Skin of body (tissue), 3 donors: Measurements from ENCODE around the gene FARP2. TPM values are rescaled to one million over a fixed set of nuclear protein-coding genes. Genes with fewer than 3 reads are reported as not detected.

Source experiments
- DNase-seq: peaks from one replicate; lab custom pipeline; 2025; lab: John Stamatoyannopoulos, UW
- small RNA-seq: library from RNA; depleted of rRNA; stranded (forward); fragments of <200 nt; gene quantifications from one replicate; pipeline ENCODE3, GENCODE V24; 2014; ENCODE audit warnings: low replicate concordance
- total RNA-seq: library from RNA; depleted of rRNA; stranded (reverse); fragments of >200 nt; gene quantifications from one replicate; pipeline ENCODE4 v1.2.3, GENCODE V29; 2014

The FARP2 gene
- total RNA-seq, 1 donor from 2014 or later = 52.6 TPM

DNA sequence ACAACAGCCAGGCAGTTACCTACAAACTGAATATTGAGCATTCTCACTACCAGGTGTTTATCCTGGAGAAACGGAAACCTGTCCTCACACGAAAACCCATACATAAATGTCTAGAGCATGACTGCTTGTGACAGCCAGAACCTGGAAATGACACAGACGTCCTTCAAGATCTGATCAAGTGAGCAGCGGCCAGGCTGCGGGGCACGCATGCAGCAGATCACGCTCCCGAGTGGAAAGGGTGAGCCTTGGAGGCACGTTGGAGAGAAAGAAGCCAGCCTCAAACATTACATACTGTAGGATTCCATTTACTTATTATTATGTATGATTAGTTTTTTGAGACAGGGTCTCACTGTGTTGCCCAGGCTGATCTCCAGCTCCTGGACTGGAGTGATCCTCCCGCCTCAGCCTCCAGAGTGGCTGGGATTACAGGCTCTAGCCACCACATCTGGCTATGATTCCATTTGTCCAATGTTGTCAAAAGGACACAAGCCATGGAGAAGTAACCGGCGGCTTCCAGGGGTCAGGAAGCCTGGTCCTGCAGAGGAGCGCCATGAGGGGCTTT lies 175.2 kb downstream of the FARP2 start:
- DNase-seq = no peak

DNA sequence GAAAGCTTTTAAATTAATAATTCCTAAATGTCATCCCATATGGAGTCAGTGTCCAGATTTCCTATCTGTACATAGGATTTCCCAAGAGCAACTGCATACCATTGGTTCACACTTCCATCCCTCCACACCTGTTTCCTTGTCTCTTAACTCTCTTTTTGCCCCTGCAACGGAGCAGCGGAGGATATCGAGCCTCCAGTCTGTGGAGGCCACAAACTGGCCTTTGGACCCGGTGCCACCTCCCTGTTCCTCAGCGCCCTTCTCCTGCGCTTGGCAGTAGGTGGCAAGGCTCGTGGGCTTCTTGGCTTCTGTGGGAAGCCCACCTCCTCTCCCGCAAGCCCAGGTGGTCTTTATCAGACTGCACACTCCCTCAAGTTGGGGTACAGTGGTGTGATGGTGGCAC lies 176.1 kb downstream of the FARP2 start:
- DNase-seq = no peak

DNA sequence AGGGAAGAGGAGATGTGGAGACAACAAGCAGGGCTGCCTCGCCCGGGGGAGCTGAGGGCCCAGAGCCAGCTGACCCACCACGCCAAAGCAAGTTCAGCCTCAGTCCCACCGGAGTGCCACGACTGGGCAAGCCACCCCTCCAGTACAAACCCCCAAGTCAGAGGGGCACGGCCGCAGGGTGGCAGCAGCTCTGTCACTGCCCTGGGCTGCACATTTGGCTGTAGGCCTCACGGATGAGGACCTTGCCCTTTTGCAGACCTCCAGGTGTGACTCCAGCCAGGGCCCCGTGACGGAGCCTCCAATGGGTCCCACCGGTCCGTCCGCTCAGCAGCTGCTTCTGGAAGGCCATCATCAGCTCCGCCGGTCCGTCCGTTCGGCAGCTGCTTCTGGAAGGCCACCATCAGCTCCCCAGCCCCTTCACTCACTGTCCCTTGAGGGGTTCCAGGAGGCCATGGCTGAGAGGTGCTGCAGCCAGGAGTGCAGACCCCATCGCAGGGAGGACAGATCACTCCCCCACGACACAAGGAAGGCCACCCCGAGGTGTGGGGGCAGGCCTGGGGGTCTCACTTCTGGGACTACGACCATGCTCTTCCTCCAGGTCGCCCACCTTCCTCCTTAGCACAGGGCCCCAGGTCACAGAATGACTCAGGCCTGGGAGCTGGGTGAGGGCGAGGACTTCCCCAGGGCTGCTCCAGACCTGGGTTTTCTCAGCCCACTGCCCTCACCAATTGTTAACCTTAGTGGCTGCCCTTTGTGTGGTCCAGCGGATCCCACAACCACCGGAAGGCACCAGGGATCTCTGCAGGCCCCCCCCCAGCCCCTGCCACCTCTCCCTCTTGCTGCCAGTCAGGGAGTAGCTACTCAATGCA lies 176.9 kb downstream of the FARP2 start:
- DNase-seq = no peak

DNA sequence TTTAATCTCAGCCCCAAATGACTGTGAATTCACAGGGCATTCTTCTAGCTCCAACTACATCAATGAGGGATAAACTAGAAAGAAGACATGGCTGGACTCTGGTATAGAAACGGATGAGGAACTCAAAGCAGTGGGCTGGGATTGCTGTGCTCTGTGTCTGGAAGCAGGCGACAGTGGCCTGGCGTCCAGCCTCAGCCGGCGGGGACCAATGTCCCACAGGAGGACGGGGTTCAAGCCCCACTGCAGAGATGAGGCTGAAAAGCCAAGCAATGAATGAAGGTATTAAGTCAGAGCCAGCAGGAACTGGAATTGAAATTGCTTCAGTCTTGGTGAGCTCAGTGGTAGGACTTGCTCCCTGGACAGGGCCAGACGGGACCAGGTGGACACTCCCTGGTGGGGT lies 178.2 kb downstream of the FARP2 start:
- DNase-seq = no peak

DNA sequence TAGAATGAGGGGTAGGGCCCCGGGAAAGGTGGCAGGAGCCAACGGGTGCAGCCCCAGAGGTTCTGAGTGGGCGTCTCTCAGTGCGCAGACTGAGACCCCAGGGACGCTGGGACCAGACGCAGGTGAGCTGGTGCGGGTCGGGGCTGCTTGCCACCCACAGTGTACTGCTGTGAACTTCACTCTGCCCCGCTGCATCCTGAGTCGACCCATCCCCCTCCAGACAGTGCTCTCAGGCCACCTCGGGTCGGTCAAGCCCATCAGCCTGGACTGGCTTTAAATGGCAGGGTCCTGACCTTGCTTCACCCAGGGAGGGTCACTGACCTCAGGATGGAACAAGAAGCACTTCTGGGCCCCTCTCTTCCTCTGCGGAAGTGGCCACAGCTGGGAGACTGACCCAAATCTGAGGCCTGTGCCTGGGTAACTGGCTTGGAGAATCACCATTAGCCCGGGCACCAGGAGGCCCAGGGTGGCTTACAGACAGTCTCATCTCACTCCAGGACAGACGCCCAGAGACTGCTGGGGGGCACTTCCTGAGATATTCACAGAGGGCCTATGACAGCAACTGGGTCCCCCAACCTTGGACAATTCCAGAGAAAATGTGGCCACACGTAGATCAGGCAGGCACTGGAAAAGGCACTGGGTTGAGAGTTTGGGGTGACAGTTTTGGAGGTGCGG lies 178.8 kb downstream of the FARP2 start:
- DNase-seq = no peak

DNA sequence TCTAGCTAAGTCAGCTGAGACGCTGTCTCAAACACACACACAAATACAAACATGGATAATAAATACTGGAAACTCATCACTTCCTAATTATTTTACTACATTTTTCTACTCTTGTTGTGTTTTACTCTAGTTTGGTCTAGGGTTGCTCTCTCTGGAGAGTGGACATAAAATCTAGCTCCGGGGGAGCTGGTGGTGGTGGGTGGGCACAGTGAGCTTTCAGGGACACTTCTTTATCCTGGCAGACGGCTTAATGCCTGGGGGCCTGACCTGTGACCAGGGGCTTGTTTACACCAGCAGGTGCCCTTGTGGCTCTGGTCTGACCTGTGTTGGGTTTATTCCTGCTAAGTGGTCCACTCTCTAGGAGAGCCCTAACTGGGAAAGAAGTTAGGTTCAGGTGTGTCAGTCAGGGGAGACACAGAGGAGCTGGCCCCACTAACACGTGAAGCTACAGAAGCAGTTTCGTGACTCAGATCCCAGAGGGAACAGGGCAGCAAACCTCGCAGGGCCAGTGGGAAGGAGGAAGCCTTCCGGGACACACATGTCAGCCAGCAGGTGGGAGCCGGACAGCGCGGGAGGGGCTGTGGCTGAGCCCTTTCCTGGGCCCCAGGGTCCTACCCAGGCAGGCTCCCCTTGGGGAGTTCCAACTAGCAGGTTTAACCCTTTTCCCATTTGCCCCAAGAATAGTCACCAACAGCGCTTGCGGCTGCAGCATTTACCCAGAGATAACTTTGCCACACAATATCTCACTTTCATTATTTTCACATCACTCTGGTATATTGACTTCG lies 180.0 kb downstream of the FARP2 start:
- DNase-seq = no peak

DNA sequence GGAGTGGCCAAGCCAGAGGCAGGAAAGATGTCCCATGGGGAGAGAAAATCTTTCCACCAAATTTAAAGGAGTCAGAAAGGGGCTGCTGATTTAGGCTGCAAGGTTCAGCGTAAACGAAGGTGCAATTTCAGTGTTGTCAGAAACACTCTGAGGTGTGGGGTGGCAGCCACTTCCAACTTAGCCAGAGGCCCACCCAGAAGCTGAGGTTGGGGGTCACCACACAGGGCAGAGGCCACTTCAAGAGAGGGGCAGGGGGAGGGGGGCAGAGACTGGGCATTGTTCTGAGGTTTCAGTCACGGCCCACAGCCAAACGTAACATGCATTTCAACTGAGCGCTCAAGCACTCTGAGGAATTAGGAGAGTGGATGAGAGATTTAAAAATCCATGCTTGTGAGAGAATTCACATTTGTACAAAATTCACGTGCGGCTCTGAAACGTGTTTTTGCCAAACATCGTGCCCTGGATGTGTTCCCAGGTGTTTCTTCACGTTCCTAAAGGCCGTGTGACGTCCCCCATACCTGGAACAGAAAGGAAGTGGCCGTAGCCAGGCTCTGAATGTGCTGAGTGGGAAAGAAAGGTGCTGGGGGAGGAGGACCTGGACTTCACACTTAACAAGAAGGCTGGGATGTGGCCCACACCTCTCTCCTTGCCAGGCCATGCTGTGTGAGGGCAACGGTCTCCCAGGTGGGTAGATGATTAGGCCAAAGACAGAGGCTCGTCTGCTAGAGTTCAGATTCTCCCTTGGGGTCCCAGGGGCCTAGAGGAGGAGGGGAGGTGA lies 182.9 kb downstream of the FARP2 start:
- no peak for DNase-seq

DNA sequence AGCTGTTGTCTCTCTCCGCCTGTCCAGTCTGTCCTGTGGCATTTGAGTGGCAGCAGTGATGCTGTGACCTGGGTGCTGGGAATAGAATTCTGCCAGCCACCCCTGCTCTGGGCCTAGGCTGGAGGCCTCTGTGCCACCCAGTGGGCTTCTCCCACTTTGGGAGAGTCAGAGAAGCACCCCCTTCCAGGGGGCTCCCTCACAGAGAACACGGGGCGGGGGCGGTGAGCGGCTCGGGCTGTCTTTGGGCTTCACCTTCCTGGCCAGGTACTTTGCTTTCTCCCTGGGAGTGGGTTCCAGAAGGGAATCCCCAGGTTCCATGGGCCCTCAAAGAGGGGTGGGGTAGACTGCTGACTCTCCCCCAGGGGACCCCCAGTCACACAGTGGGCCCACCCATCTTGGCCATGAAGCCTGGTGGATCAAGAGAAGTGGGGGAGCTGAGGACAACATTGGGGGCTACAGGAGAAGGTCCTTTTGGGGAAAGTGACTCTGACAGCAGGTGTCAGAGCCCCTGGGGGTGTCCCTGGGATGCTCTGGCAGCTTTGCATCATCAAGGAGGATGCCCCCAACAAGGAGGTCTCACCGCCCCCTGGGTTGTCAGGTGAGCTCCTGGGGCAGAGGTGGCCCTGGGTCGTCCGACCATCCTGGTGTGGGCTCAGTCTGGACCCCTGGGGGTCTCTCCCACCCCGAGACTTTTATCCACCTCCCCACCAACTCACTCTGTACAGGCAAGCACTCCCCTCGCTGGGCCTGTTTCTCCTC lies 183.7 kb downstream of the FARP2 start:
- DNase-seq = no peak

DNA sequence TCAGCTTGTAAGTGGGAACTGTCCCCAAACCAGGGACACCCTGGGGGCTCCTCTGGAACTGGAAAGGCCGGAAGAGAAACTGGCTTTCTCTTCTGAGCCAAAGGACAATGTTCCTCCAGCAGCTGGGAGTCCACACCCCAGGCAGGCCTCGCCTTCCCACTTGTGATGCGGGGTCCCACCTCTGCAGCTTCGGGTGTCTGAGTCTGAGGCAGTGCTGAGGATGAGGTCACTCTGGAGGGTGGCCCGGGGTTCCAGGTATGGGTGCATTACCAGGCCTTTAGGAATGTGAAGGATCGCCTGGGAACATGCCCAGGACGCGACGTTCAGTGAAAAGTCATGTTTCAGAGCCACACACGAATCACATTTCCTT lies 184.3 kb downstream of the FARP2 start:
- no peak for DNase-seq

DNA sequence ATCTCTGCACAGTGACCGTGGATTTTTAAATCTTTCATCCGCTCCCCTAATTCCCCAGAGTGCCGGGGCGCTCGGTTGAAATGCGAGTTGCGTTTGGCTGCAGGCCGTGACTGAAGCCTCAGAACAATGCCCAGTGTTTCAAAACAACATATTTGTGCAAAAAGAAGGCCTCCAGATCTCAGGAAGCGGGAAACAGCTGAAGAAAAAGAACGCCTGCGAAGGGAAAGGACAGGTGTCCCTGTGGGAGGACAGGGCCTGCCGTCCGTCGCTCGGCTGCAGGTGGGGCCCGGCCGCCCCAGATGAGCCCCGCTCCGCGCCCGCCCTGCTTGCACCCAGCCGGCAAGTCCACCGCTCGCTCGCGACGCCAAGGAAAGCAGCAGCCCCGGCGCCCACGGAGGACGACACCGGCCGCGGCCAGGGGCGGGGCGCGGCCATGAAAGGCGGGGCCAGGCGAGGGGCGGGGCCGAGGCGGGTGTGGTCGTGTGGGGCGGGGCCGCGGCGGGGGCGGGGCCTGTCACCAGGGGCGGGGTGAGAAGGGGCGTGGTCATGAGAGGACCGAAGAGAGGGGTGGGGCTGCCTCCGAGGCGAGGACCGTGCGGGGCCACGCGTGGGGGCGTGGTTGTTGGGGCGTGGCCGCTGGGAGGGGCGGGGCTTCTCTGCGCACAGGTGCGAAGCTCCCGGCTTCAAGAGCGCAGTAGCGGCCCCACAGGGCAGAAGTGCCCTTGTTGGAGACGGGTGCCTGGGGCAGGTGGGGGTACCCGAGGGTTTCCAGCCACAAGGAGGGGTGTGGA lies 184.9 kb downstream of the FARP2 start:
- no peak for DNase-seq

DNA sequence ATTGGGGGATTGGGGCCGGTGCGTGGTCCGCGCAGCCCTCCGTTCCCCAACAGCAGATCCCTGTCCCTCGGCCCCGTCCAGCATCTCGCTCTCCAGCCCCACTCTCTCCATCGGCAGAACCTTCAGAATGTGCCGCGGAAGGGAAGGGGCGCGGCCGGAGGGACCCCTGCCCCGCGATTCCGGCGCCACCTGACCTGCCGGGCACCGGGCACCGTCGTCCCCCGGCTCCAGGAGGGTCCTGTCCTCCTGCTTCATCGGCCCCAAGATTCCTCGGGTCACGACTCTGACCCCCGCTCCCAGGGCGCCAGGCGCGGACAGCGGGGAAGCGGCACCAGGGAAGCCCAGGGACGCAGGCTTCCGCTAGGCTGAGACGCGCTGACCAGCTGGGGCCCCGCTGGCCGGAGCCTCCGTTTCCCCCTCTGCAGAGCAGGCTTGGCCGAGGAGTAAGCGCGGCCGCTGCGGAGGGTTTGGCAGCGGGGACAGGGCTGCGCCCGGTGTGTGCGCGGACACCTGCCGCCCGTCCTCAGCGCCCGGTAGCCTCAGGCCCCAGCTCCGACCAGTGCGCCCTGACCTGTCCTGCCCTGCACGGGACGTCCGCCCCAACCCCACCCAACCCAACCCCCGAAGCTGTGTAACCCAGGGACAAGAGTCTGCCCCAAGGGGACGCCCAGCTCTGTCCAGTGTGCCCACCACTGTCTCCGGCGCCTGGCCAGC lies 185.6 kb downstream of the FARP2 start:
- DNase-seq = no peak

DNA sequence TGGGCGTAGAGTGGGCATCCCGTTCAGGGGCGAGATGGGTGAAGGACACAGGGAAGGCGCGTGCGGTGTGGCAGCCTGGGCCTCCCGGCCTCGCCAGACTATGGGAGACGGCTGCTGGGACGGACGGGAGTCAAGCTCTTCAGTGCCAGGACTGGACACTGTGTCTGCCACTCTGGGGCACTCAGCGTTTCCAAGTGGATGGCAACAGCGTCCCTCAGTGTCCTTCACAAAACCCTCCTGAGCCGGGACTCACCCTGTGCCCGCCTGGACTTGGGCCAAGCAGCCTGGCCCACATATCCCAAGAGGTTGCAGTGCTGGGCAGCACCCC lies 186.2 kb downstream of the FARP2 start:
- DNase-seq = no peak

Small RNAs within 50 kb of the gene (small RNA-seq; reads per million reads assigned to genes)
- not detected for gene MIR3133

Other genes starting within 250 kb of the FARP2 start
- gene PASK, start 206.8 kb upstream of the FARP2 start, total RNA-seq = 6.9 TPM
- gene PPP1R7, start 205.8 kb upstream of the FARP2 start, total RNA-seq = 31.3 TPM
- 0.79 TPM for gene ANO7, start 167.6 kb upstream of the FARP2 start, total RNA-seq
- 504 TPM for gene HDLBP, start 40.6 kb upstream of the FARP2 start, total RNA-seq
- gene SEPTIN2, start 40.4 kb upstream of the FARP2 start, total RNA-seq = 354 TPM
- 107 TPM for gene STK25, start 152.3 kb downstream of the FARP2 start, total RNA-seq
- 17.9 TPM for gene BOK, start 202.5 kb downstream of the FARP2 start, total RNA-seq